Stimulated activated naive CD8-positive, alpha-beta T cell treated with anti-CD3 and anti-CD28 coated beads, Interleukin-15, Interleukin-2, amounts not matched to agents 100 U/mL and 50 U/mL, for 24 hours (primary cell): ENCODE data around the gene PIK3R2.
"Not testable (repeated sequence)": the region's sequence is repeated elsewhere in the genome, so short reads cannot be mapped to it uniquely, and the experiment has no call there.

Source experiments
- ATAC-seq: fragments of 150-1000 bp; cut with Tn5 transposase; one replicate; pipeline ENCODE4 v1.10.0; 2021
- DNase-seq: peaks from one replicate; pipeline ENCODE4 v3.0.0; 2021

PIK3R2 gene

GRCh38 chr19:18152817-18153555 is at the start of gene PIK3R2:
Gene PIK3R2 (plus strand): TSS chr19:18153163. CDS start chr19:18155880, 2,717 bp downstream.
- DNase-seq = peak; percentile 100
- ATAC-seq = peak; percentile 91

GRCh38 chr19:18104793-18105131 is 48.2 kb upstream of the PIK3R2 start:
- ATAC-seq (no peak), DNase-seq (no peak)

GRCh38 chr19:18105259-18105658 is 47.7 kb upstream of the PIK3R2 start:
- ATAC-seq, DNase-seq: not testable (repeated sequence)

GRCh38 chr19:18107235-18107634 is 45.7 kb upstream of the PIK3R2 start:
- DNase-seq = no peak
- ATAC-seq = no peak

- ATAC-seq = no peak
- no peak for DNase-seq
Observed at GRCh38 chr19:18108897-18109296, 44.1 kb upstream of the PIK3R2 start.

- no peak for ATAC-seq
- DNase-seq = no peak
Observed at GRCh38 chr19:18109341-18109732, 43.6 kb upstream of the PIK3R2 start.

GRCh38 chr19:18109733-18110608 is 43.0 kb upstream of the PIK3R2 start:
- peak; percentile 69 for ATAC-seq
- peak; percentile 59 for DNase-seq

GRCh38 chr19:18110609-18111232 is 42.2 kb upstream of the PIK3R2 start:
- DNase-seq = no peak
- no peak for ATAC-seq

GRCh38 chr19:18112989-18113478 is 39.9 kb upstream of the PIK3R2 start:
- peak; percentile 87 for DNase-seq
- peak; percentile 53 for ATAC-seq

- ATAC-seq (no peak), DNase-seq (no peak)
Observed at GRCh38 chr19:18113827-18114226, 39.1 kb upstream of the PIK3R2 start.

GRCh38 chr19:18114483-18114882 is 38.5 kb upstream of the PIK3R2 start:
- ATAC-seq = no peak

GRCh38 chr19:18117364-18117691 is 35.6 kb upstream of the PIK3R2 start:
- ATAC-seq (no peak), DNase-seq (no peak)

More at GRCh38 chr19:18114483-18114882, 38.5 kb upstream of the PIK3R2 start:
- DNase-seq = no peak

- peak; percentile 84 for ATAC-seq
- peak; percentile 97 for DNase-seq
Observed at GRCh38 chr19:18117692-18118378, 35.1 kb upstream of the PIK3R2 start.

GRCh38 chr19:18118420-18119012 is 34.4 kb upstream of the PIK3R2 start:
- DNase-seq (no peak), ATAC-seq (no peak)

GRCh38 chr19:18119013-18119716 is 33.8 kb upstream of the PIK3R2 start:
- no peak for ATAC-seq
- DNase-seq = peak; percentile 34

- no peak for ATAC-seq
- peak; percentile 55 for DNase-seq
Observed at GRCh38 chr19:18119717-18120105, 33.3 kb upstream of the PIK3R2 start.

GRCh38 chr19:18120127-18120526 is 32.8 kb upstream of the PIK3R2 start:
- ATAC-seq = no peak
- DNase-seq = no peak

- ATAC-seq (no peak), DNase-seq (no peak)
Observed at GRCh38 chr19:18121166-18121565, 31.8 kb upstream of the PIK3R2 start.

- ATAC-seq = no peak
Observed at GRCh38 chr19:18122424-18122823, 30.5 kb upstream of the PIK3R2 start.

GRCh38 chr19:18122860-18123795 is 29.8 kb upstream of the PIK3R2 start:
- DNase-seq (no peak), ATAC-seq (no peak)

More at GRCh38 chr19:18122424-18122823, 30.5 kb upstream of the PIK3R2 start:
- DNase-seq = no peak
